K562 (cell line): ENCODE data around the gene PPP1R14B. TPM values are rescaled to one million over a fixed set of nuclear protein-coding genes. Genes with fewer than 3 reads are reported as not detected.
A peak's percentile ranks its signal among the peaks of the same experiment; 100 is the strongest.

Source experiments
- ARID2 ChIP-seq: fragments of 450-650 bp; IDR thresholded peaks from 2 replicates; pipeline ENCODE4 v1.6.1; 2017; ENCODE audit warnings: antibody characterized with exemption, mild to moderate bottlenecking
- BCOR ChIP-seq: fragments of 450-650 bp; IDR thresholded peaks from 2 replicates; pipeline ENCODE4 v1.6.1; 2016
- BMI1 ChIP-seq: fragments of 150-350 bp; IDR thresholded peaks from 2 replicates; pipeline ENCODE4 v1.6.1; 2014; ENCODE audit warnings: low read length
- CSDE1 ChIP-seq, 2 experiments: fragments of 450-650 bp; IDR thresholded peaks; 2 replicates each; pipeline ENCODE4 v1.6.1; 2016; ENCODE audit warnings: mild to moderate bottlenecking in 1 of 2
- ELK1 ChIP-seq: sonication (generic); formaldehyde crosslinking; IDR thresholded peaks from 2 replicates; pipeline ENCODE4 v1.8.1; 2022; ENCODE audit warnings: missing genetic modification reagents
- ESRRA ChIP-seq: fragments of 450-650 bp; IDR thresholded peaks from 2 replicates; pipeline ENCODE4 v1.6.1; 2014; ENCODE audit warnings: low read depth, mild to moderate bottlenecking, moderate library complexity, borderline replicate concordance
- ETV1 ChIP-seq: fragments of 450-650 bp; conservative IDR thresholded peaks from 2 replicates; pipeline ENCODE4 v1.6.1; 2016; ENCODE audit warnings: missing genetic modification characterization, control low read depth, low read depth, missing compliant biosample characterization
- ETV5 ChIP-seq: sonication (generic); formaldehyde crosslinking; IDR thresholded peaks from 2 replicates; pipeline ENCODE4 v1.4.0; 2020; ENCODE audit warnings: low read depth, mild to moderate bottlenecking, missing genetic modification reagents
- FOXP1 ChIP-seq: sonication (generic); formaldehyde crosslinking; IDR thresholded peaks from 2 replicates; pipeline ENCODE4 v1.8.0; 2022; ENCODE audit warnings: mild to moderate bottlenecking, missing genetic modification reagents
- HMGXB4 ChIP-seq: sonication (generic); formaldehyde crosslinking; IDR thresholded peaks from 2 replicates; pipeline ENCODE4 v1.8.1; 2023; ENCODE audit warnings: mild to moderate bottlenecking, missing genetic modification reagents
- HSF4 ChIP-seq: fragments of 250-450 bp; sonication (Bioruptor Pico); IDR thresholded peaks from 2 replicates; pipeline ENCODE4 v2.1.2; 2022; ENCODE audit warnings: mild to moderate bottlenecking, moderate library complexity, borderline replicate concordance
- KLF6 ChIP-seq: fragments of 250-450 bp; sonication (Bioruptor Pico); IDR thresholded peaks from 2 replicates; pipeline ENCODE4 v1.4.0; 2020; ENCODE audit warnings: mild to moderate bottlenecking, moderate library complexity, borderline replicate concordance
- MTF1 ChIP-seq: fragments of 250-450 bp; sonication (Bioruptor Pico); IDR thresholded peaks from 2 replicates; pipeline ENCODE4 v1.9.0; 2021; ENCODE audit warnings: moderate library complexity, mild to moderate bottlenecking, inconsistent platforms, borderline replicate concordance
- PHB ChIP-seq: fragments of 250-450 bp; sonication (Bioruptor Pico); IDR thresholded peaks from 2 replicates; pipeline ENCODE4 v1.5.0; 2021
- PHB2 ChIP-seq: fragments of 450-650 bp; IDR thresholded peaks from 2 replicates; pipeline ENCODE4 v1.6.1; 2017; ENCODE audit warnings: low read depth
- RBFOX2 ChIP-seq: fragments of 200-400 bp; formaldehyde crosslinking; IDR thresholded peaks from 2 replicates; pipeline ENCODE4 v1.6.1; 2017; ENCODE audit warnings: low read depth, mild to moderate bottlenecking, low read length, moderate library complexity
- SMC3 ChIP-seq: conservative IDR thresholded peaks from 2 replicates; pipeline ENCODE4 v1.6.1; 2011; ENCODE audit warnings: low read depth, low read length, improper control_type of control experiment; ENCODE audit not compliant: insufficient read depth
- SRSF9 ChIP-seq: fragments of 200-400 bp; formaldehyde crosslinking; IDR thresholded peaks from 2 replicates; pipeline ENCODE4 v1.6.1; 2017; ENCODE audit warnings: low read depth, low read length, borderline replicate concordance
- TFE3 ChIP-seq: fragments of 450-650 bp; formaldehyde crosslinking; IDR thresholded peaks from 2 replicates; pipeline ENCODE4 v1.4.0; 2020; ENCODE audit warnings: mild to moderate bottlenecking, mixed read lengths
- TRIM24 ChIP-seq, 2 experiments: fragments of 450-650 bp; IDR thresholded peaks; 2 replicates each; pipeline ENCODE4 v1.6.1; 2016
- ZNF398 ChIP-seq: fragments of 250-450 bp; sonication (Bioruptor Pico); IDR thresholded peaks from 2 replicates; pipeline ENCODE4 v1.8.0; 2021; ENCODE audit warnings: moderate library complexity, mild to moderate bottlenecking, inconsistent platforms
- ZNF584 ChIP-seq: fragments of 200-800 bp; sonication (Bioruptor generic); IDR thresholded peaks from 2 replicates; pipeline ENCODE4 v1.6.1; 2016; ENCODE audit warnings: low read depth, mild to moderate bottlenecking, missing genetic modification characterization, missing compliant biosample characterization
- ZNF644 ChIP-seq: fragments of 200-800 bp; sonication (Bioruptor generic); IDR thresholded peaks from 2 replicates; pipeline ENCODE4 v1.6.1; 2016; ENCODE audit warnings: low read depth, missing genetic modification characterization, missing compliant biosample characterization
- ZNF695 ChIP-seq: fragments of 450-650 bp; formaldehyde crosslinking; IDR thresholded peaks from 2 replicates; pipeline ENCODE4 v1.4.0; 2020; ENCODE audit warnings: mild to moderate bottlenecking, moderate library complexity
- polyA plus RNA-seq, 8 experiments: library from polyadenylated mRNA; depleted of rRNA in 4 of 8; stranded (reverse) in 5 of 8; unstranded in 3 of 8; fragments of >200 nt; fragmentation: Nextera tagmentation in 2 of 8; fragmentation: Illumina TruSeq in 1 of 8; extraction: Ambion mirVana in 2 of 8; extraction: Trizol in 1 of 8; gene quantifications; 2 replicates each; pipeline versions ENCODE4 v1.2.1 to v1.2.3, GENCODE V29; 2011 to 2014; ENCODE audit warnings: inconsistent platforms in 1 of 8, missing spikeins in 1 of 8
- total RNA-seq, 7 experiments: library from RNA; depleted of rRNA in 6 of 7; stranded (reverse); fragments of >200 nt in 6 of 7; fragmentation: Illumina TruSeq in 2 of 7; extraction: Trizol in 2 of 7; gene quantifications; 2 replicates each; pipeline versions ENCODE4 v1.2.1 to v1.2.3, GENCODE V29; 2011 to 2021; ENCODE audit warnings: low replicate concordance in 1 of 7

The PPP1R14B gene
- total and polyA plus RNA-seq, 9 of the 15 experiments (the other 6 are each of a cell fraction or from before 2014, with no cell fraction given), result 7.7 to 566 (median 212) TPM

- TF ChIP-seq CSDE1 (IDR thresholded peaks at IDR 0.05), result no peak
- no peak for TF ChIP-seq PHB2
- TF ChIP-seq PHB, result no peak
- TF ChIP-seq ESRRA, result peak; percentile 83
- TF ChIP-seq KLF6 (CRISPR knock-in tag), result no peak
- TF ChIP-seq ZNF398 (CRISPR knock-in tag), result no peak
- no peak for TF ChIP-seq BMI1
- no peak for TF ChIP-seq ELK1 (CRISPR knock-in tag)
- 0 out of 2 replicates have a peak, but pooled peaks have one; percentile 1 for TF ChIP-seq SMC3
- no peak for TF ChIP-seq ARID2
- no peak for TF ChIP-seq MTF1 (CRISPR knock-in tag)
- TF ChIP-seq TRIM24 (IDR thresholded peaks at IDR 0.05), result 0 out of 4 replicates have a peak, but pooled peaks of 1 of the 2 experiments have one; percentile 8
- TF ChIP-seq HSF4 (CRISPR knock-in tag), result no peak
- peak; percentile 88 for TF ChIP-seq BCOR
- no peak for TF ChIP-seq TFE3
- peak; percentile 95 for TF ChIP-seq ETV5 (CRISPR knock-in tag)
- no peak for TF ChIP-seq RBFOX2
- no peak; the same call in 1 of the 2 replicates for TF ChIP-seq ZNF584 (CRISPR knock-in tag)
- no peak for TF ChIP-seq ZNF695 (CRISPR knock-in tag)
- no peak for TF ChIP-seq SRSF9
- no peak for TF ChIP-seq ZNF644 (tag)
- no peak for TF ChIP-seq FOXP1 (CRISPR knock-in tag)
- peak; percentile 97 for TF ChIP-seq ETV1 (tag)
- no peak for TF ChIP-seq HMGXB4 (CRISPR knock-in tag)
Measured at GRCh38 chr11:64268893-64269539, 22.3 kb upstream of the PPP1R14B start (continued).
